Measurements from ENCODE around the gene ZFAND2A. TPM values are rescaled to one million over a fixed set of nuclear protein-coding genes. Genes with fewer than 3 reads are reported as not detected.

Gene ZFAND2A
- total RNA-seq, 1 donor from 2014 or later, result 13.3 TPM

DNA sequence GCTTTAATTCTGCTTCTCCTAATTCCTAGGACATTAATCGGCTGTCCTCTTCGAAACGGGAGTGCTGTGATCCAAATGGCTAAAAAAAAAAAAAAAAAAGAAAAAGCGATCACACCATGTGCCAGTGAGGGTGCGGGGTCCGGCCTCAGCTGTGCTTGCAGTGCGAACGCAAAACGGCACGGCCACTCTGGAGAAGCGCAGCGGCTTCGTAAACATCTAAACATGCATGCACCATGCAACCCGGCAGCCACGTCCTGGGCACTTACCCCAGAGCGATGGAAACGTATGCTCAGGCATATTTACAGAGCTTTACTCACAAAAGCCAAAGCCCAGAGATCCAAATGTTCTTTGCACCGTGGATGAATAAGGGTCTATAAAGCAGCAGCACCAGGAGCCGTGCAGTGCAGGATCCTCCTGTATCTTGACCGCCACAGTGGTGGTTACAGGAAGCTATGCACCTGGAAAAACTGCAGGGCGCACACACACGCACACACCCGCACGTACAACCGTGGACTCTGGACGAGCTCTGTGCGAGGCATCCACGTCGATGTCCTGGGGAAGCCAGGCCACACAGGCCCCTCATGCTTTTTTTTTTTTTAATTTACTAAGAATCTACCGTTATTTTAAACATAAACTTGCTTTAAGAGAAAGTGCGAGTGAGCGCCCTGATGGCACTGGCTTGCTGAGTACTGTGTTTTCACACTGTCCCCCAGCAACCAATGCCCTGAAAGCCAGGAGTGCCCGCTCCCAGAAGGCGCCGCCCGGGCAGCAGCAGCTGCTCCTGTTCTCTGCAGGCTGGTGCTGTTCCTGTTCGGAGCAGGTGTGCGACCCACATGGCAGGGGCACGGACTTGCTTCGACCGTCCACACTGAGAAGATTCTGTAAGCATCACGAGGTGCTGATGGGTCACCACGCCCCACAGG lies 47.1 kb downstream of the ZFAND2A start:
- H3K4me1 ChIP-seq, result no peaks in the 10 kb centered on the region
- Mint-ChIP-seq H3K27ac (no peak overlapping the region), H3K4me1 (peaks cover 3% of the 10 kb centered on the region), H3K27me3 (ENCODE audit: insufficient read depth, low read depth) (peaks cover 6% of the 10 kb centered on the region), H3K36me3 (peaks cover 5% of the 10 kb centered on the region), H3K4me3 (no peak overlapping the region), H3K9me3 (peaks cover 5% of the 10 kb centered on the region)
- no peak overlapping the region for H3K9ac ChIP-seq
- H3K4me2 ChIP-seq, result no peak overlapping the region
- H3K36me3 ChIP-seq, result no peaks in the 10 kb centered on the region
- no peak for DNase-seq (ENCODE audit: low spot score)
- no peaks in the 10 kb centered on the region for H3F3A ChIP-seq (ENCODE audit: low read depth)
- H2AFZ ChIP-seq (replicated peaks), result no peak overlapping the region
- TF ChIP-seq EZH2 (IDR thresholded peaks at IDR 0.05) (no peak), EZH2phosphoT487 (IDR thresholded peaks at IDR 0.05) (no peak)
- TF ChIP-seq, protein P1, sequence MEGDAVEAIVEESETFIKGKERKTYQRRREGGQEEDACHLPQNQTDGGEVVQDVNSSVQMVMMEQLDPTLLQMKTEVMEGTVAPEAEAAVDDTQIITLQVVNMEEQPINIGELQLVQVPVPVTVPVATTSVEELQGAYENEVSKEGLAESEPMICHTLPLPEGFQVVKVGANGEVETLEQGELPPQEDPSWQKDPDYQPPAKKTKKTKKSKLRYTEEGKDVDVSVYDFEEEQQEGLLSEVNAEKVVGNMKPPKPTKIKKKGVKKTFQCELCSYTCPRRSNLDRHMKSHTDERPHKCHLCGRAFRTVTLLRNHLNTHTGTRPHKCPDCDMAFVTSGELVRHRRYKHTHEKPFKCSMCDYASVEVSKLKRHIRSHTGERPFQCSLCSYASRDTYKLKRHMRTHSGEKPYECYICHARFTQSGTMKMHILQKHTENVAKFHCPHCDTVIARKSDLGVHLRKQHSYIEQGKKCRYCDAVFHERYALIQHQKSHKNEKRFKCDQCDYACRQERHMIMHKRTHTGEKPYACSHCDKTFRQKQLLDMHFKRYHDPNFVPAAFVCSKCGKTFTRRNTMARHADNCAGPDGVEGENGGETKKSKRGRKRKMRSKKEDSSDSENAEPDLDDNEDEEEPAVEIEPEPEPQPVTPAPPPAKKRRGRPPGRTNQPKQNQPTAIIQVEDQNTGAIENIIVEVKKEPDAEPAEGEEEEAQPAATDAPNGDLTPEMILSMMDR (IDR thresholded peaks at IDR 0.05), result no peak
- no peaks in the 10 kb centered on the region for H3K27me3 ChIP-seq
- peaks cover 4% of the 10 kb centered on the region for H4K20me1 ChIP-seq (ENCODE audit: low read depth)
- H3K4me3 ChIP-seq, result no peak overlapping the region
- H3K9me3 ChIP-seq (ENCODE audit: low read depth), result no peaks in the 10 kb centered on the region
- peaks cover 27% of the 10 kb centered on the region for H3K79me2 ChIP-seq (ENCODE audit: low read depth)
- no peak overlapping the region for H3K27ac ChIP-seq

DNA sequence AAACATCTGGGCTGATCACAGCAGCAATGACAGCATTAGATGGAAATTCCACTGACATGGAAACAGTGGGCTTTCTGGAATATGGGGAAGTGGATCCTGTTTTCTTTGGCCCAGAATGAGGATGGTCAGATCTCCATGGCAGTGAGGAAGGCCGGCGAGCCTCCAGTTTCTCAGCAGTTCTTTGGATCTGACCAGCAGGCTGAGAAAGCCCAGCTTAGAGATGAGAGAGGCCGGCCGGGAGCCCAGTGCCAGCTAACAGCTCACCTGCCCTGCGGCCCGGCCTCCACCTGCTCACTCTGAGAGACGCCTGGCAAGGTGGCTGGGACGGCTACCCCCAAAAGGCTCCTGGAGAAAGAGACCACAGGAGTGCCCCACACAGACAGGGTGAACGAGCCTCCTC lies 47.9 kb downstream of the ZFAND2A start:
- Histone ChIP-seq H3K36me3 (no peaks in the 10 kb centered on the region), H3K4me3 (no peak overlapping the region), H4K20me1 (ENCODE audit: low read depth) (peaks cover 7% of the 10 kb centered on the region), H2AFZ (replicated peaks) (no peak overlapping the region), H3K27me3 (no peaks in the 10 kb centered on the region), H3K79me2 (ENCODE audit: low read depth) (peaks cover 22% of the 10 kb centered on the region), H3K9me3 (ENCODE audit: low read depth) (no peaks in the 10 kb centered on the region), H3F3A (ENCODE audit: low read depth) (no peaks in the 10 kb centered on the region), H3K27ac (no peak overlapping the region), H3K4me1 (no peaks in the 10 kb centered on the region), H3K9ac (no peak overlapping the region), H3K4me2 (no peak overlapping the region)
- H3K4me1 Mint-ChIP-seq, result peaks cover 7% of the 10 kb centered on the region
- peaks cover 3% of the 10 kb centered on the region for H3K27me3 Mint-ChIP-seq (ENCODE audit: insufficient read depth, low read depth)
- no peak for DNase-seq (ENCODE audit: low spot score)
- no peak overlapping the region for H3K4me3 Mint-ChIP-seq
- no peak overlapping the region for H3K27ac Mint-ChIP-seq
- H3K36me3 Mint-ChIP-seq, result no peaks in the 10 kb centered on the region
- TF ChIP-seq EZH2 (IDR thresholded peaks at IDR 0.05), result no peak
- TF ChIP-seq, protein P1 (IDR thresholded peaks at IDR 0.05), result no peak
- TF ChIP-seq EZH2phosphoT487 (IDR thresholded peaks at IDR 0.05), result no peak
- H3K9me3 Mint-ChIP-seq, result no peaks in the 10 kb centered on the region

DNA sequence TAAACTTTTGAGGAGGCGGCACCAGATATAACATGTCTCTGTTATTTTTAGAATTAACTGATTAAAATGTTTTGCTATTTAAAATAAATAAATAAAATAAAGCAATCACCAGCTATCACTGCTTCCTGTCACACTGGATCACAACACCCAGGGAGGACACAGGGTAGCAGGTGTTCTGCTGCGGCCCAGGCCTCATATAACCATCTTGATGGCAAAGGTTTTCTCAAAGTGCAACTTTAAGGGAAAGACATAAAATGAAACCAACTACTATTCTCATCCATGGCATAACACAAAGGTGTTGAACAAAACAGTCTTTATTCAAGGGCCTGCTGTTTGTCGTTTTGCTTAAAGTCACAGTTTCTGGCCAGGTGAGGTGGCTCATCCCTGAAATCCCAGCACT lies 48.8 kb downstream of the ZFAND2A start:
- Histone ChIP-seq H3K27ac (no peak overlapping the region), H3K27me3 (no peaks in the 10 kb centered on the region), H3K9me3 (ENCODE audit: low read depth) (no peaks in the 10 kb centered on the region), H3K4me3 (no peak overlapping the region), H3F3A (ENCODE audit: low read depth) (no peaks in the 10 kb centered on the region), H3K79me2 (ENCODE audit: low read depth) (peaks cover 28% of the 10 kb centered on the region), H3K4me1 (no peaks in the 10 kb centered on the region), H4K20me1 (ENCODE audit: low read depth) (peaks cover 14% of the 10 kb centered on the region), H2AFZ (replicated peaks) (no peak overlapping the region), H3K36me3 (no peaks in the 10 kb centered on the region), H3K4me2 (no peak overlapping the region), H3K9ac (no peak overlapping the region)
- Mint-ChIP-seq H3K9me3 (no peaks in the 10 kb centered on the region), H3K4me3 (no peak overlapping the region), H3K27ac (no peak overlapping the region), H3K4me1 (peaks cover 12% of the 10 kb centered on the region), H3K27me3 (ENCODE audit: insufficient read depth, low read depth) (peaks cover 5% of the 10 kb centered on the region), H3K36me3 (no peaks in the 10 kb centered on the region)
- TF ChIP-seq EZH2 (IDR thresholded peaks at IDR 0.05), result no peak
- no peak for TF ChIP-seq EZH2phosphoT487 (IDR thresholded peaks at IDR 0.05)
- DNase-seq (ENCODE audit: low spot score), result no peak

DNA sequence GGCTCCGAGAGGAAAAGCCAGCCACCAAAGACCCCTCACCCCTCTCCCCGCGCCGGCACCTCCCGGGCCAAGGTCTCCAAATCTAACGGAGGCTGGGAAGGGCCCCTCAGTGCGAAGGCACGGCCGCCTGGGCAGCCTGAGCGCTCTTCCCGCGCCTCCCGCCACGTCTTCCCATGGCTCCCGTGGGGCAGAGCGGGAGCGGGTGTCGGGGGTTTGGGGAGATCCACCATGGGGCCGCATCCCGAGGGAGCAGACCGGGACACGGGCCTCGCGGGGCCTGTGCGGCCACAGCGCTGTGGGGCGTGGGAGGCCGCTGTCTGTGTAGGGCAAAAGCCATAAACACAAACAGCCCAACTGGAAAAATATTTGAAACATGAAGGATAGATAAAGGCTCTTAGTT lies 49.6 kb downstream of the ZFAND2A start:
- H3K27me3 ChIP-seq, result no peaks in the 10 kb centered on the region
- Mint-ChIP-seq H3K27me3 (ENCODE audit: insufficient read depth, low read depth) (peaks cover 5% of the 10 kb centered on the region), H3K4me1 (peaks cover 19% of the 10 kb centered on the region), H3K9me3 (no peaks in the 10 kb centered on the region), H3K4me3 (no peak overlapping the region), H3K36me3 (no peaks in the 10 kb centered on the region), H3K27ac (no peak overlapping the region)
- H3K9ac ChIP-seq, result no peak overlapping the region
- peaks cover 35% of the 10 kb centered on the region for H3K79me2 ChIP-seq (ENCODE audit: low read depth)
- peaks cover 4% of the 10 kb centered on the region for H3K4me1 ChIP-seq
- no peak overlapping the region for H3K27ac ChIP-seq
- no peaks in the 10 kb centered on the region for H3F3A ChIP-seq (ENCODE audit: low read depth)
- no peaks in the 10 kb centered on the region for H3K9me3 ChIP-seq (ENCODE audit: low read depth)
- no peak overlapping the region for H3K4me2 ChIP-seq
- H3K4me3 ChIP-seq, result no peak overlapping the region
- peaks cover 21% of the 10 kb centered on the region for H4K20me1 ChIP-seq (ENCODE audit: low read depth)
- no peak for DNase-seq (ENCODE audit: low spot score)
- no peaks in the 10 kb centered on the region for H3K36me3 ChIP-seq
- TF ChIP-seq, protein P1 (IDR thresholded peaks at IDR 0.05), result no peak
- no peak for TF ChIP-seq EZH2 (IDR thresholded peaks at IDR 0.05)
- no peak for TF ChIP-seq EZH2phosphoT487 (IDR thresholded peaks at IDR 0.05)
- H2AFZ ChIP-seq (replicated peaks), result no peak overlapping the region

Data from neural progenitor cell (in vitro differentiated cells).